Neuronal stem cell (in vitro differentiated cells): ENCODE measurements around the gene STEAP2.

ENCODE experiments used
- DNase-seq: peaks from one replicate; pipeline ENCODE4 v3.0.0-alpha.2; 2013; ENCODE audit warnings: low spot score
- H2AFZ ChIP-seq: one replicate; pipeline ENCODE4 v1.6.1; 2013; ENCODE audit warnings: mild to moderate bottlenecking, low read length, inconsistent platforms
- H2AK5ac ChIP-seq: 2 replicates; pipeline ENCODE4 v1.6.1; 2013; ENCODE audit warnings: low read depth, mild to moderate bottlenecking, inconsistent platforms, low read length, moderate library complexity, mixed read lengths
- H2BK120ac ChIP-seq: 2 replicates; pipeline ENCODE4 v1.6.1; 2013; ENCODE audit warnings: low read depth, mild to moderate bottlenecking, inconsistent platforms, low read length, moderate library complexity, mixed read lengths
- H2BK12ac ChIP-seq: one replicate; pipeline ENCODE4 v1.6.1; 2013; ENCODE audit warnings: low read length, inconsistent platforms
- H2BK15ac ChIP-seq: 2 replicates; pipeline ENCODE4 v1.6.1; 2013; ENCODE audit warnings: mild to moderate bottlenecking, low read length, inconsistent platforms, mixed read lengths
- H2BK5ac ChIP-seq: one replicate; pipeline ENCODE4 v1.6.1; 2013; ENCODE audit warnings: inconsistent platforms, mild to moderate bottlenecking, low read length, moderate library complexity
- H3K14ac ChIP-seq: one replicate; pipeline ENCODE4 v1.6.1; 2013; ENCODE audit warnings: low read length, inconsistent platforms
- H3K18ac ChIP-seq: 2 replicates; pipeline ENCODE4 v1.6.1; 2013; ENCODE audit warnings: low read length, inconsistent platforms
- H3K23ac ChIP-seq: 2 replicates; pipeline ENCODE4 v1.6.1; 2013; ENCODE audit warnings: low read depth, mild to moderate bottlenecking, mixed read lengths, low read length, inconsistent platforms; ENCODE audit not compliant: poor library complexity
- H3K27ac ChIP-seq: replicated peaks from 3 replicates; pipeline ENCODE4 v1.5.1; 2013; ENCODE audit warnings: low read length, inconsistent platforms
- H3K27me3 ChIP-seq, 3 experiments: 2 replicates each; pipeline ENCODE4 v1.6.1; 2013; ENCODE audit warnings: low read length in 3 of 3, mild to moderate bottlenecking in 2 of 3, inconsistent platforms in 1 of 3, low read depth in 1 of 3, mixed read lengths in 1 of 3, moderate library complexity in 1 of 3; ENCODE audit not compliant: control insufficient read depth in 3 of 3, insufficient read depth in 3 of 3
- H3K36me3 ChIP-seq, 2 donors: replicated peaks in 1 of 2; 2 replicates each; pipeline ENCODE4 v1.6.1; 2013; ENCODE audit warnings: low read length in 2 of 2; ENCODE audit not compliant: control insufficient read depth in 2 of 2, insufficient read depth in 2 of 2
- H3K4ac ChIP-seq: 2 replicates; pipeline ENCODE4 v1.6.1; 2013; ENCODE audit warnings: inconsistent platforms, mild to moderate bottlenecking, low read length, moderate library complexity
- H3K4me1 ChIP-seq, 2 donors: 1 replicate in 1 of 2; 2 replicates in 1 of 2; pipeline ENCODE4 v1.6.1; 2013; ENCODE audit warnings: low read length in 2 of 2, low read depth in 1 of 2; ENCODE audit not compliant: control insufficient read depth in 2 of 2, insufficient read depth in 1 of 2
- H3K4me2 ChIP-seq: one replicate; pipeline ENCODE4 v1.6.1; 2013; ENCODE audit warnings: mild to moderate bottlenecking, low read length, inconsistent platforms; ENCODE audit not compliant: insufficient read depth, poor library complexity, severe bottlenecking
- H3K4me3 ChIP-seq, 2 donors: 2 replicates each; pipeline ENCODE4 v1.5.1; 2013; ENCODE audit warnings: low read length in 2 of 2, mild to moderate bottlenecking in 2 of 2, inconsistent platforms in 1 of 2, moderate library complexity in 1 of 2
- H3K79me1 ChIP-seq: one replicate; pipeline ENCODE4 v1.6.1; 2013; ENCODE audit warnings: low read depth, mild to moderate bottlenecking, inconsistent platforms, low read length, moderate library complexity
- H3K9ac ChIP-seq: one replicate; pipeline ENCODE4 v1.6.1; 2013; ENCODE audit warnings: mild to moderate bottlenecking, low read depth, low read length, inconsistent platforms; ENCODE audit not compliant: poor library complexity
- H3K9me3 ChIP-seq, 2 donors: replicated peaks in 1 of 2; 2 replicates each; pipeline versions ENCODE3 to v1.6.1; 2013; ENCODE audit warnings: low read length in 2 of 2, mild to moderate bottlenecking in 2 of 2, inconsistent platforms in 1 of 2, low read depth in 1 of 2, mixed read lengths in 1 of 2, moderate library complexity in 1 of 2; ENCODE audit not compliant: control insufficient read depth in 2 of 2, insufficient read depth in 1 of 2
- H4K8ac ChIP-seq: one replicate; pipeline ENCODE4 v1.6.1; 2013; ENCODE audit warnings: low read depth, mild to moderate bottlenecking, inconsistent platforms, low read length, moderate library complexity
- H4K91ac ChIP-seq: one replicate; pipeline ENCODE4 v1.6.1; 2013; ENCODE audit warnings: low read length, low read depth, mild to moderate bottlenecking, inconsistent platforms; ENCODE audit not compliant: poor library complexity
- WGBS, 2 donors: extraction: QIAGEN DNeasy Blood & Tissue Kit; methylation state at CpG; one replicate each; pipeline ENCODE4 v1.1.7; 2013; ENCODE audit warnings: missing lambda C conversion rate in 2 of 2, mixed read lengths in 1 of 2; ENCODE audit not compliant: insufficient read length in 2 of 2, insufficient replicate concordance in 1 of 2; ENCODE audit errors: extremely low coverage in 2 of 2; 5-methylcytosine and 5-hydroxymethylcytosine counted together

Gene STEAP2

DNA sequence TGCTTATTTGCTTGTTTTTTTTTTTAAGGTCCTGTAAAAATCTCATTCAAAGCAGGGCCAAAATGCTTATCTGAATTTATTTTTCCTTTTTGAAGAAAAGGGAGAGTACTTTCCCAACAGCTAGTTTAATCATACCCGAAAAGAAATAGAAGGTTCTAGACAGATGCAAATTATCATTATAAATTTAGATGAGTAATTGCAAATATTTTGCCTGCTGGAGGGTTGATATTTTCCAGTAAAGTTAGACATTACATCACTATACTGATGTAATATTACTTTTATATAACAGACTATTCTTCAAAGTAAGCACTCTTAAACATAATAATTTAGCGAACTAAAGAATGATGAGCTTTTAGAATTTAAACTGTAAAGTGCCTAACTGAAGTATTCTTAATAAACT is 19.3 kb downstream of the STEAP2 start:
- Histone ChIP-seq H3K18ac (no peak overlapping the region), H4K91ac (no peak overlapping the region), H3K27me3 (no peaks in the 10 kb centered on the region), H2AK5ac (no peak overlapping the region), H2BK15ac (no peak overlapping the region), H3K4ac (no peak overlapping the region), H2AFZ (no peak overlapping the region), H3K79me1 (no peaks in the 10 kb centered on the region), H3K23ac (no peak overlapping the region), H3K4me2 (no peak overlapping the region), H3K9me3 (no peaks in the 10 kb centered on the region), H3K36me3 (no peaks in the 10 kb centered on the region), H3K4me3 (no peak overlapping the region), H3K27ac (no peak overlapping the region), H4K8ac (no peak overlapping the region), H3K14ac (no peak overlapping the region), H2BK5ac (no peak overlapping the region), H3K4me1 (no peaks in the 10 kb centered on the region), H3K9ac (no peak overlapping the region), H2BK12ac (no peak overlapping the region), H2BK120ac (no peak overlapping the region)
- no peak for DNase-seq
- no CpG with 5 or more reads among the region's 2 CpGs for WGBS, 2 donors

DNA sequence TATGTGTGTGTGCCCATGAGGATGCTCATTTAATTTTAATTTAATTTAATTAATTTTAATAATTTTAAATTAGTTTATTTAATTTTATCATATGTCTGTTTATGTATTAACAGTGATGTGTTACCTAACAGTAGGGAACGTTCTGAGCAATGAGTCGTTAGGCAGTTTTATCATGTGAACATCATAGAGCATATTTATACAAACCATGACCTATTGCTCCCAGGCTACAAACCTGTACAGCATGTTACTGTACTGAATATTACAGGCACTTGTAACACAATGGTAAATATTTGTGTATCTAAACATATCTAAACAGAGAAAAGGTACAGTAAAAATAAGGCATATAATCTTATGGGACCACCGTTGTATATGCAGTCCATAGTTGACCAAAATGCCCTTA is 19.8 kb downstream of the STEAP2 start:
- H2BK15ac ChIP-seq: no peak overlapping the region
- no peak overlapping the region for H4K91ac ChIP-seq
- H3K79me1 ChIP-seq: no peaks in the 10 kb centered on the region
- no peak overlapping the region for H2BK120ac ChIP-seq
- no peak overlapping the region for H2AFZ ChIP-seq
- no peak overlapping the region for H2BK5ac ChIP-seq
- H3K14ac ChIP-seq: no peak overlapping the region
- no peak overlapping the region for H2AK5ac ChIP-seq
- no peak overlapping the region for H2BK12ac ChIP-seq
- H3K4me2 ChIP-seq: no peak overlapping the region
- H3K27me3 ChIP-seq: no peaks in the 10 kb centered on the region
- WGBS, 2 donors: no CpG with 5 or more reads among the region's 3 CpGs
- no peak overlapping the region for H3K27ac ChIP-seq
- no peaks in the 10 kb centered on the region for H3K4me1 ChIP-seq
- no peak overlapping the region for H3K18ac ChIP-seq
- no peaks in the 10 kb centered on the region for H3K36me3 ChIP-seq
- H4K8ac ChIP-seq: no peak overlapping the region
- no peak overlapping the region for H3K4ac ChIP-seq
- H3K23ac ChIP-seq: no peak overlapping the region
- DNase-seq: no peak
- no peak overlapping the region for H3K4me3 ChIP-seq
- no peak overlapping the region for H3K9ac ChIP-seq
- no peaks in the 10 kb centered on the region for H3K9me3 ChIP-seq

DNA sequence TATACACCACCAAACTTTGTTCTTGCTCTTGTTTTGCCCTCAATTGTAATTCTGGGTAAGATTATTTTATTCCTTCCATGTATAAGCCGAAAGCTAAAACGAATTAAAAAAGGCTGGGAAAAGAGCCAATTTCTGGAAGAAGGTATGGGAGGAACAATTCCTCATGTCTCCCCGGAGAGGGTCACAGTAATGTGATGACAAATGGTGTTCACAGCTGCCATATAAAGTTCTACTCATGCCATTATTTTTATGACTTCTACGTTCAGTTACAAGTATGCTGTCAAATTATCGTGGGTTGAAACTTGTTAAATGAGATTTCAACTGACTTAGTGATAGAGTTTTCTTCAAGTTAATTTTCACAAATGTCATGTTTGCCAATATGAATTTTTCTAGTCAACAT is 20.9 kb downstream of the STEAP2 start:
- H3K27me3 ChIP-seq: no peaks in the 10 kb centered on the region

DNA sequence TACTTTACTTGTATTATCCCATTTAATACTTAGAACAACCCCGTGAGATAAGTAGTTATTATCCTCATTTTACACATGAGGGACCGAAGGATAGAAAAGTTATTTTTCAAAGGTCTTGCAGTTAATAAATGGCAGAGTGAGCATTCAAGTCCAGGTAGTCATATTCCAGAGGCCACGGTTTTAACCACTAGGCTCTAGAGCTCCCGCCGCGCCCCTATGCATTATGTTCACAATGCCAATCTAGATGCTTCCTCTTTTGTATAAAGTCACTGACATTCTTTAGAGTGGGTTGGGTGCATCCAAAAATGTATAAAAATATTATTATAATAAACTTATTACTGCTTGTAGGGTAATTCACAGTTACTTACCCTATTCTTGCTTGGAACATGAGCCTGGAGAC is 22.0 kb downstream of the STEAP2 start:
- DNase-seq: no peak
- Histone ChIP-seq H4K8ac (no peak overlapping the region), H3K27me3 (no peaks in the 10 kb centered on the region), H2AFZ (no peak overlapping the region), H2BK120ac (no peak overlapping the region), H2BK12ac (no peak overlapping the region), H3K4me3 (no peak overlapping the region), H3K4ac (no peak overlapping the region), H2AK5ac (no peak overlapping the region), H3K36me3 (no peaks in the 10 kb centered on the region), H3K14ac (no peak overlapping the region), H3K27ac (no peak overlapping the region), H3K79me1 (no peaks in the 10 kb centered on the region), H2BK15ac (no peak overlapping the region), H3K18ac (no peak overlapping the region), H3K9me3 (no peaks in the 10 kb centered on the region), H4K91ac (no peak overlapping the region), H3K23ac (no peak overlapping the region), H2BK5ac (no peak overlapping the region), H3K4me1 (peaks cover 0 to 2% of the 10 kb centered on the region in 2 donors), H3K9ac (no peak overlapping the region), H3K4me2 (no peak overlapping the region)
- WGBS, 2 donors: no CpG with 5 or more reads among the region's 6 CpGs

More for the DNA sequence above, 20.9 kb downstream of the STEAP2 start:
- H2BK15ac ChIP-seq: no peak overlapping the region
- H3K79me1 ChIP-seq: no peaks in the 10 kb centered on the region
- no peak overlapping the region for H4K8ac ChIP-seq
- no peak overlapping the region for H2BK5ac ChIP-seq
- H3K4me2 ChIP-seq: no peak overlapping the region
- no peak overlapping the region for H3K27ac ChIP-seq
- H2BK12ac ChIP-seq: no peak overlapping the region
- no CpG with 5 or more reads among the region's 5 CpGs for WGBS, 2 donors
- no peak overlapping the region for H2AFZ ChIP-seq
- H3K18ac ChIP-seq: no peak overlapping the region
- H2BK120ac ChIP-seq: no peak overlapping the region
- H3K4ac ChIP-seq: no peak overlapping the region
- H3K4me1 ChIP-seq: peaks cover 0 to 2% of the 10 kb centered on the region in 2 donors
- no peaks in the 10 kb centered on the region for H3K36me3 ChIP-seq
- H3K14ac ChIP-seq: no peak overlapping the region
- H3K23ac ChIP-seq: no peak overlapping the region
- DNase-seq: no peak
- no peak overlapping the region for H3K9ac ChIP-seq
- no peak overlapping the region for H3K4me3 ChIP-seq
- H2AK5ac ChIP-seq: no peak overlapping the region
- H4K91ac ChIP-seq: no peak overlapping the region
- no peaks in the 10 kb centered on the region for H3K9me3 ChIP-seq
